Neural cell (in vitro differentiated cells): ENCODE results near the gene GPC3. TPM values are rescaled to one million over a fixed set of nuclear protein-coding genes. Genes with fewer than 3 reads are reported as not detected.

Source experiments
- H2AFZ ChIP-seq: fragments of 200-600, 300-800 bp; sonication (generic), shearing (Covaris generic); 2 replicates; pipeline ENCODE4 v1.6.0; 2014; ENCODE audit warnings: low read depth, mild to moderate bottlenecking, antibody characterized with exemption, low read length, moderate library complexity
- H3F3A ChIP-seq: fragments of 200-600 bp; shearing (Covaris generic); 2 replicates; pipeline ENCODE4 v1.6.1; 2016; ENCODE audit warnings: mild to moderate bottlenecking, moderate library complexity, mixed read lengths, antibody characterized with exemption, low read length; ENCODE audit not compliant: insufficient read depth, poor library complexity, severe bottlenecking
- H3K27ac ChIP-seq: fragments of 200-600, 300-800 bp; sonication (generic), shearing (Covaris generic); 2 replicates; pipeline ENCODE4 v1.5.1; 2014; ENCODE audit warnings: mild to moderate bottlenecking, low read length, moderate library complexity
- H3K27me3 ChIP-seq: fragments of 300-800, 200-600 bp; sonication (generic), shearing (Covaris generic); 2 replicates; pipeline ENCODE4 v1.6.0; 2014; ENCODE audit warnings: mild to moderate bottlenecking, low read depth, low read length, moderate library complexity; ENCODE audit not compliant: insufficient read depth
- H3K36me3 ChIP-seq: fragments of 300-800, 200-600 bp; sonication (generic), shearing (Covaris generic); 2 replicates; pipeline ENCODE4 v1.5.1; 2014; ENCODE audit warnings: mild to moderate bottlenecking, antibody characterized with exemption, low read length, moderate library complexity; ENCODE audit not compliant: insufficient read depth
- H3K4me2 ChIP-seq: fragments of 300-800, 200-600 bp; sonication (generic), shearing (Covaris generic); 2 replicates; pipeline ENCODE4 v1.6.0; 2014; ENCODE audit warnings: mild to moderate bottlenecking, low read length
- H3K4me3 ChIP-seq: fragments of 300-800, 200-600 bp; sonication (generic), shearing (Covaris generic); 2 replicates; pipeline ENCODE4 v1.5.1; 2014; ENCODE audit warnings: mild to moderate bottlenecking, low read length, moderate library complexity
- H3K79me2 ChIP-seq: fragments of 200-600 bp; shearing (Covaris generic); replicated peaks from 2 replicates; pipeline ENCODE4 v1.6.0; 2014; ENCODE audit warnings: mild to moderate bottlenecking, low read length, moderate library complexity; ENCODE audit not compliant: insufficient read depth
- H3K9ac ChIP-seq: fragments of 300-800, 200-600 bp; sonication (generic), shearing (Covaris generic); 2 replicates; pipeline ENCODE4 v1.6.1; 2016; ENCODE audit warnings: mild to moderate bottlenecking, low read length, mixed read lengths
- H3K9me2 ChIP-seq: fragments of 200-600 bp; shearing (Covaris generic); 2 replicates; pipeline ENCODE4 v1.6.1; 2016; ENCODE audit warnings: mild to moderate bottlenecking, low read length, mixed read lengths; ENCODE audit not compliant: insufficient read depth
- H3K9me3 ChIP-seq: fragments of 200-600, 300-800 bp; sonication (generic), shearing (Covaris generic); 2 replicates; pipeline ENCODE4 v1.6.1; 2016; ENCODE audit warnings: mild to moderate bottlenecking, mixed run types, low read length, moderate library complexity, mixed read lengths
- H4K20me1 ChIP-seq: fragments of 200-600 bp; shearing (Covaris generic); 2 replicates; pipeline ENCODE4 v1.6.1; 2016; ENCODE audit warnings: mild to moderate bottlenecking, mixed run types; ENCODE audit not compliant: insufficient read depth
- EP300 ChIP-seq: fragments of 450-650 bp; conservative IDR thresholded peaks from 2 replicates; pipeline ENCODE4 v1.6.1; 2014; ENCODE audit warnings: antibody characterized with exemption, mild to moderate bottlenecking, moderate library complexity; ENCODE audit not compliant: poor library complexity, severe bottlenecking
- MXI1 ChIP-seq: fragments of 450-650 bp; conservative IDR thresholded peaks from 2 replicates; pipeline ENCODE4 v1.6.1; 2014; ENCODE audit warnings: antibody characterized with exemption, mild to moderate bottlenecking; ENCODE audit not compliant: poor library complexity, severe bottlenecking
- POLR2AphosphoS5 ChIP-seq: IDR thresholded peaks from 2 replicates; pipeline ENCODE4 v1.6.1; 2012
- RAD21 ChIP-seq: fragments of 450-650 bp; conservative IDR thresholded peaks from 2 replicates; pipeline ENCODE4 v1.6.1; 2014; ENCODE audit warnings: antibody characterized with exemption, mild to moderate bottlenecking, moderate library complexity
- REST ChIP-seq: IDR thresholded peaks from 2 replicates; pipeline ENCODE4 v1.6.1; 2012; ENCODE audit warnings: borderline replicate concordance
- SMC3 ChIP-seq: fragments of 450-650 bp; conservative IDR thresholded peaks from 2 replicates; pipeline ENCODE4 v1.6.1; 2014; ENCODE audit warnings: antibody characterized with exemption, mild to moderate bottlenecking, moderate library complexity; ENCODE audit not compliant: poor library complexity
- polyA plus RNA-seq: library from polyadenylated mRNA; depleted of rRNA; stranded (reverse); fragments of >200 nt; gene quantifications from 2 replicates; pipeline ENCODE4 v1.2.3, GENCODE V29; 2014

Gene GPC3
- polyA plus RNA-seq, 1 donor from 2014 or later: 2.1 TPM

DNA sequence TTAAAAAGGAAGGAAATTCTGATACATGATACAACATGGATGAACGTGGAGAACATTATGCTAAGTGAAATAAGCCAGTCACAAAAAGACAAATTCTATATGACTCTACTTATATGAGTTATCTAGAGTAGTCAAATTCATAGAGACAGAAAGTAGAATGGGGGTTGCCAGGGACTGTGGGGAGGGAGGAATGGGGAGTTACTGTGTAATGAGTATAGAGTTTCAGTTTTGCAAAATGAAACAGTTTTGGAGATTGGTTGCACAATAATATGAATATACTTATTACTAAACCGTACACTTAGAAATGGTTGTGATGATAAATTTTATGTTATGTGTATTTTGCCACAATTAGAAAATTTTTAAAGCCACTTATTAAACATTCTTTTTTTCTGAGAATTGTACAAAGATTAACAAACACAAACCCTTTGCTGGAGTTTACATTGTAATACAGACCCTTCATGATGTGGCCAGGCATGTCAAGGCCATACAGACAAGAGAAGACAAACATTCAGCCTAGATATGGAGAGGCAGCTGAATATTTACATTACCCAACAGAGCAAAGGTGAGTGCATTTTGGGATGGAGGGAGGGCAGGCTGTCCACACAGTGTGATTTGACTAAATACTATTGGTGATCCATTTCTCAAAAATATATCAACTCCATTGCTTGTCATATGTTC is 21.2 kb upstream of the GPC3 start:
- no peaks in the 10 kb centered on the region for H3K79me2 ChIP-seq
- H3K36me3 ChIP-seq: no peaks in the 10 kb centered on the region
- TF ChIP-seq RAD21: no peak
- no peak for TF ChIP-seq REST
- TF ChIP-seq MXI1: no peak

GRCh38 chrX:134004084-134004483 is 18.7 kb upstream of the GPC3 start:
- Histone ChIP-seq H3K79me2 (no peaks in the 10 kb centered on the region), H3K9me3 (no peaks in the 10 kb centered on the region), H3K36me3 (no peaks in the 10 kb centered on the region), H3K27ac (no peak overlapping the region), H3F3A (no peaks in the 10 kb centered on the region), H4K20me1 (no peaks in the 10 kb centered on the region), H3K9ac (no peak overlapping the region), H3K9me2 (no peaks in the 10 kb centered on the region), H2AFZ (no peak overlapping the region), H3K27me3 (no peaks in the 10 kb centered on the region), H3K4me3 (no peak overlapping the region), H3K4me2 (no peak overlapping the region)
- TF ChIP-seq POLR2AphosphoS5 (no peak), EP300 (no peak)

More for the DNA sequence above, 21.2 kb upstream of the GPC3 start:
- no peaks in the 10 kb centered on the region for H3K27me3 ChIP-seq
- H3K9ac ChIP-seq: no peak overlapping the region
- no peak overlapping the region for H3K4me3 ChIP-seq
- H3K27ac ChIP-seq: no peak overlapping the region
- H4K20me1 ChIP-seq: no peaks in the 10 kb centered on the region
- H3K4me2 ChIP-seq: no peak overlapping the region
- no peak overlapping the region for H2AFZ ChIP-seq
- no peaks in the 10 kb centered on the region for H3K9me2 ChIP-seq
- no peaks in the 10 kb centered on the region for H3F3A ChIP-seq
- no peaks in the 10 kb centered on the region for H3K9me3 ChIP-seq

DNA sequence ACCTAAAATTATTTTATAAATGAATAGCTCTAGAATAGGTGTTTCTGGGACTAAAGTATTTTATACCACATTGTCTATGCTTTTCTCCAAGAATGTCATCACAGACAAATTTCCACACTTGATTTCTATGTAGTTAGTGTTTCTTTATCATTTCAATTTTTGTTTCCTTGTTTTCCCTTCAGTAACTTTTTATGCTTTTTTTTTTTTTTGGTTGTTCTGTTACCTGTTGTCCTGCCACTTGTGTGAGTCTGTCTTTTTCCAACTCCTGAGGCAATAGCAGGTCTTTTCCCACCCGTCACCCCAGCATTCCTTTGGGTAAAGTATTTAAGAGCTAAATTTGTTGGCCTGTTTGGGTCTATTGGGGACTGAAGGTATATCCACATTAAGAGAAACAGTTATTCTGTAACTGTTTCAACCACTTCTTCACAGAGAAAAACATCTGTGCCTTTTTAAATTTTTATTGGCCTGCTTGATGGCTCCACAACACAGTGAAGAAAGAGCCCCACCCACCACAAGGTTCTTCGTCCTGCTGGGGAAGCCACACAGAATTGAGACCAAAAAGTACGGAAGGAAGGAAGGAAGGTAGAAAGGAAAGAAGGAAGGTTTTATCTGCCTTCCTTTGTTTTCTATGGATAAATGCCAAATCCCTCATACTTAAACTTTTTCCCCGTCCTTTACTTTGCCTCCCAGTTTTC is 17.7 kb upstream of the GPC3 start:
- H3K9me2 ChIP-seq: no peaks in the 10 kb centered on the region
- no peaks in the 10 kb centered on the region for H3F3A ChIP-seq
- H3K4me2 ChIP-seq: no peak overlapping the region
- no peaks in the 10 kb centered on the region for H3K36me3 ChIP-seq
- H3K9ac ChIP-seq: no peak overlapping the region
- no peak overlapping the region for H2AFZ ChIP-seq
- H3K4me3 ChIP-seq: no peak overlapping the region
- no peak overlapping the region for H3K27ac ChIP-seq
- H3K9me3 ChIP-seq: no peaks in the 10 kb centered on the region
- no peaks in the 10 kb centered on the region for H3K79me2 ChIP-seq
- H3K27me3 ChIP-seq: no peaks in the 10 kb centered on the region
- no peaks in the 10 kb centered on the region for H4K20me1 ChIP-seq
- no peak for TF ChIP-seq SMC3
- TF ChIP-seq MXI1: no peak
